SK-N-MC (cell line): ENCODE measurements around the gene CMIP.

ENCODE experiments used
- EZH2 ChIP-seq: fragments of 200-600 bp; sonication (generic); IDR thresholded peaks from one replicate; pipeline ENCODE4 v1.6.1; 2017; ENCODE audit warnings: antibody characterized with exemption
- POLR2AphosphoS5 ChIP-seq: IDR thresholded peaks from 2 replicates; pipeline ENCODE4 v1.6.1; 2012; ENCODE audit warnings: mild to moderate bottlenecking, low read depth, low read length, borderline replicate concordance

DNA sequence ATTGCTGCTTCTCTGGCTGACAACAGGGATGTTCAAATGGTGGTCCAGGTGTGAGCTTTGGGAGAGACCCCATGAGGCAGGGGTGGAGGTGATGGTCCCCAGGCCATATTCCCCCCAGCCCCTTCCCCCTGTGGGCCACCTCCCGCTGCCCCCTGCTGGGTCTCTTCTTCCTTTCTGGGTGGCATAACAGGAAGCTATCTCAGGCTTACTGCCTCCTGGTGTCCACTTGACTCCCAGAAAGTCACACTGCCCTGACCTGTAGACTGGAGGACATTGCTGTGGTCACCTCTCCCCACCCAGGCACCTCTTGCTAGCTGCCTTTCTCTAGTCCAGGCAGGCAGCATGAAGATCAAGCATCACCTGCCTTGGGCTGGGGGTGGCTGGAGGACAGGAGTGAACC is 288.1 kb downstream of the CMIP start:
- TF ChIP-seq POLR2AphosphoS5 (no peak), EZH2 (no peak)
